ENCODE results near the gene MCRS1.

The MCRS1 gene

GRCh38 chr12:49557187-49557916 lies 10.6 kb downstream of the MCRS1 start:
- no peak for DNase-seq (ENCODE audit: low read depth in 1 of 2, low spot score in 1 of 2)

GRCh38 chr12:49556391-49557186 lies 11.4 kb downstream of the MCRS1 start:
- DNase-seq (ENCODE audit: low read depth in 1 of 2, low spot score in 1 of 2): no peak

- no peak for DNase-seq (ENCODE audit: low read depth in 1 of 2, low spot score in 1 of 2)
Observed at GRCh38 chr12:49555631-49556390, 12.1 kb downstream of the MCRS1 start.

GRCh38 chr12:49554266-49554665 lies 13.7 kb downstream of the MCRS1 start:
- DNase-seq (ENCODE audit: low read depth in 1 of 2, low spot score in 1 of 2): no peak

- DNase-seq (ENCODE audit: low read depth in 1 of 2, low spot score in 1 of 2): no peak
Observed at GRCh38 chr12:49553512-49554088, 14.3 kb downstream of the MCRS1 start.

- DNase-seq (ENCODE audit: low read depth in 1 of 2, low spot score in 1 of 2): no peak
Observed at GRCh38 chr12:49552899-49553298, 15.0 kb downstream of the MCRS1 start.

- DNase-seq (ENCODE audit: low read depth in 1 of 2, low spot score in 1 of 2): no peak
Observed at GRCh38 chr12:49552425-49552824, 15.5 kb downstream of the MCRS1 start.

GRCh38 chr12:49552014-49552413 lies 15.9 kb downstream of the MCRS1 start:
- no peak for DNase-seq (ENCODE audit: low read depth in 1 of 2, low spot score in 1 of 2)

GRCh38 chr12:49550693-49551252 lies 17.2 kb downstream of the MCRS1 start:
- no peak for DNase-seq (ENCODE audit: low read depth in 1 of 2, low spot score in 1 of 2)

GRCh38 chr12:49549735-49550692 lies 17.9 kb downstream of the MCRS1 start:
- no peak for DNase-seq (ENCODE audit: low read depth in 1 of 2, low spot score in 1 of 2)

GRCh38 chr12:49548822-49549648 lies 18.9 kb downstream of the MCRS1 start:
- DNase-seq (ENCODE audit: low read depth in 1 of 2, low spot score in 1 of 2): no peak

GRCh38 chr12:49548481-49548821 lies 19.5 kb downstream of the MCRS1 start:
- no peak for DNase-seq (ENCODE audit: low read depth in 1 of 2, low spot score in 1 of 2)

- no peak for DNase-seq (ENCODE audit: low read depth in 1 of 2, low spot score in 1 of 2)
Observed at GRCh38 chr12:49547090-49547690, 20.8 kb downstream of the MCRS1 start.

GRCh38 chr12:49546481-49546880 lies 21.5 kb downstream of the MCRS1 start:
- no peak for DNase-seq (ENCODE audit: low read depth in 1 of 2, low spot score in 1 of 2)

GRCh38 chr12:49545815-49546214 lies 22.1 kb downstream of the MCRS1 start:
- no peak for DNase-seq (ENCODE audit: low read depth in 1 of 2, low spot score in 1 of 2)

- no peak for DNase-seq (ENCODE audit: low read depth in 1 of 2, low spot score in 1 of 2)
Observed at GRCh38 chr12:49543914-49544815, 23.8 kb downstream of the MCRS1 start.

GRCh38 chr12:49543221-49543913 lies 24.6 kb downstream of the MCRS1 start:
- no peak for DNase-seq (ENCODE audit: low read depth in 1 of 2, low spot score in 1 of 2)
